WTC11 (cell line): ENCODE measurements around the gene OR4D1.

Experiments used
- CREB1 ChIP-seq: sonication (generic); formaldehyde crosslinking; IDR thresholded peaks from 2 replicates; pipeline ENCODE4 v1.8.0; 2023; ENCODE audit warnings: mild to moderate bottlenecking, missing genetic modification reagents
- FOXJ3 ChIP-seq: sonication (generic); formaldehyde crosslinking; IDR thresholded peaks from 2 replicates; pipeline ENCODE4 v1.9.0; 2021; ENCODE audit warnings: missing genetic modification reagents, mild to moderate bottlenecking, borderline replicate concordance
- JUN ChIP-seq: sonication (generic); formaldehyde crosslinking; IDR thresholded peaks from 2 replicates; pipeline ENCODE4 v1.8.0; 2023; ENCODE audit warnings: mild to moderate bottlenecking, missing genetic modification reagents
- RELA ChIP-seq: sonication (generic); formaldehyde crosslinking; IDR thresholded peaks from 2 replicates; pipeline ENCODE4 v1.8.1; 2022; ENCODE audit warnings: missing genetic modification reagents, mild to moderate bottlenecking, borderline replicate concordance
- SOX15 ChIP-seq: fragments of 250-450 bp; sonication (Bioruptor Pico); IDR thresholded peaks from 2 replicates; pipeline ENCODE4 v1.9.0; 2021; ENCODE audit warnings: mild to moderate bottlenecking
- ZNF138 ChIP-seq: sonication (generic); formaldehyde crosslinking; conservative IDR thresholded peaks from 2 replicates; pipeline ENCODE4 v1.8.1; 2022; ENCODE audit warnings: mild to moderate bottlenecking, moderate library complexity, missing genetic modification reagents
- TF ChIP-seq, protein P1 (sequence below): fragments of 200-600 bp; IDR thresholded peaks from 2 replicates; pipeline ENCODE4 v1.8.0; 2022; ENCODE audit warnings: antibody characterized with exemption
- TF ChIP-seq, protein P2 (sequence below): sonication (generic); formaldehyde crosslinking; IDR thresholded peaks from 2 replicates; pipeline ENCODE4 v1.8.1; 2022; ENCODE audit warnings: mild to moderate bottlenecking, missing genetic modification reagents, moderate library complexity, borderline replicate concordance
- TF ChIP-seq, protein P3 (sequence below): sonication (generic); formaldehyde crosslinking; IDR thresholded peaks from 2 replicates; pipeline ENCODE4 v1.8.1; 2023; ENCODE audit warnings: mild to moderate bottlenecking, missing genetic modification reagents, moderate library complexity
- TF ChIP-seq, protein P4 (sequence below): sonication (generic); formaldehyde crosslinking; IDR thresholded peaks from 2 replicates; pipeline ENCODE4 v1.8.1; 2022; ENCODE audit warnings: low read depth, mild to moderate bottlenecking, moderate library complexity, missing genetic modification reagents, borderline replicate concordance
- TF ChIP-seq, protein P5 (sequence below): sonication (generic); formaldehyde crosslinking; IDR thresholded peaks from 2 replicates; pipeline ENCODE4 v1.8.0; 2022; ENCODE audit warnings: missing genetic modification reagents
- TF ChIP-seq, protein P6 (sequence below): sonication (generic); formaldehyde crosslinking; conservative IDR thresholded peaks from 2 replicates; pipeline ENCODE4 v1.8.1; 2023; ENCODE audit warnings: mild to moderate bottlenecking, low read depth, missing genetic modification reagents, moderate library complexity
- TF ChIP-seq, protein P7 (sequence below): sonication (generic); formaldehyde crosslinking; IDR thresholded peaks from 2 replicates; pipeline ENCODE4 v1.8.0; 2023; ENCODE audit warnings: mild to moderate bottlenecking, missing genetic modification reagents
- TF ChIP-seq, protein P8 (sequence below): sonication (generic); formaldehyde crosslinking; IDR thresholded peaks from 2 replicates; pipeline ENCODE4 v1.8.1; 2023; ENCODE audit warnings: mild to moderate bottlenecking, missing genetic modification reagents, borderline replicate concordance

DNA sequence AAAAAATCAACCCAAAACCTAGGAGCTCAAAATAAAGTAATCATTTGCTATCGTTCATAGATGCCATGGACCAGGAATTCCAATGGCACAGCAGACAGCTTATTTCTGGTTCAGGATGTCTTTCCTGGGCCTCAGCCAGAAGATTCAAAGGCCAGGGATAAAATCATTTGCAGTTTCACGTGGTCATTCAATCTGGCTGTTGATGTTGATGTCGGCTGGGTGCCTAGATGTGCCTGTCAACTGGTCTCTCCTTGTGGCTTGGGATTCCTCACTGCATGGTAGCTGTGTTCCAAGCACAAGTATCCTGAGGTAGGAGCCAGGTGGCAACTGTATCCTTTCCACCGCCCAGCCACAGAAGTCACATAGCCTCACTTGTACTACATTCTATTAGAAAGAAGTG, 33.6 kb downstream of the OR4D1 start:
- TF ChIP-seq, protein P1, sequence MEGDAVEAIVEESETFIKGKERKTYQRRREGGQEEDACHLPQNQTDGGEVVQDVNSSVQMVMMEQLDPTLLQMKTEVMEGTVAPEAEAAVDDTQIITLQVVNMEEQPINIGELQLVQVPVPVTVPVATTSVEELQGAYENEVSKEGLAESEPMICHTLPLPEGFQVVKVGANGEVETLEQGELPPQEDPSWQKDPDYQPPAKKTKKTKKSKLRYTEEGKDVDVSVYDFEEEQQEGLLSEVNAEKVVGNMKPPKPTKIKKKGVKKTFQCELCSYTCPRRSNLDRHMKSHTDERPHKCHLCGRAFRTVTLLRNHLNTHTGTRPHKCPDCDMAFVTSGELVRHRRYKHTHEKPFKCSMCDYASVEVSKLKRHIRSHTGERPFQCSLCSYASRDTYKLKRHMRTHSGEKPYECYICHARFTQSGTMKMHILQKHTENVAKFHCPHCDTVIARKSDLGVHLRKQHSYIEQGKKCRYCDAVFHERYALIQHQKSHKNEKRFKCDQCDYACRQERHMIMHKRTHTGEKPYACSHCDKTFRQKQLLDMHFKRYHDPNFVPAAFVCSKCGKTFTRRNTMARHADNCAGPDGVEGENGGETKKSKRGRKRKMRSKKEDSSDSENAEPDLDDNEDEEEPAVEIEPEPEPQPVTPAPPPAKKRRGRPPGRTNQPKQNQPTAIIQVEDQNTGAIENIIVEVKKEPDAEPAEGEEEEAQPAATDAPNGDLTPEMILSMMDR = no peak
- TF ChIP-seq RELA (no peak), JUN (CRISPR knock-in tag) (no peak), CREB1 (no peak), SOX15 (CRISPR knock-in tag) (no peak), ZNF138 (CRISPR knock-in tag) (no peak), FOXJ3 (no peak)
- TF ChIP-seq, protein P2, sequence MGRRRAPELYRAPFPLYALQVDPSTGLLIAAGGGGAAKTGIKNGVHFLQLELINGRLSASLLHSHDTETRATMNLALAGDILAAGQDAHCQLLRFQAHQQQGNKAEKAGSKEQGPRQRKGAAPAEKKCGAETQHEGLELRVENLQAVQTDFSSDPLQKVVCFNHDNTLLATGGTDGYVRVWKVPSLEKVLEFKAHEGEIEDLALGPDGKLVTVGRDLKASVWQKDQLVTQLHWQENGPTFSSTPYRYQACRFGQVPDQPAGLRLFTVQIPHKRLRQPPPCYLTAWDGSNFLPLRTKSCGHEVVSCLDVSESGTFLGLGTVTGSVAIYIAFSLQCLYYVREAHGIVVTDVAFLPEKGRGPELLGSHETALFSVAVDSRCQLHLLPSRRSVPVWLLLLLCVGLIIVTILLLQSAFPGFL (CRISPR knock-in tag) = no peak
- TF ChIP-seq, protein P3, sequence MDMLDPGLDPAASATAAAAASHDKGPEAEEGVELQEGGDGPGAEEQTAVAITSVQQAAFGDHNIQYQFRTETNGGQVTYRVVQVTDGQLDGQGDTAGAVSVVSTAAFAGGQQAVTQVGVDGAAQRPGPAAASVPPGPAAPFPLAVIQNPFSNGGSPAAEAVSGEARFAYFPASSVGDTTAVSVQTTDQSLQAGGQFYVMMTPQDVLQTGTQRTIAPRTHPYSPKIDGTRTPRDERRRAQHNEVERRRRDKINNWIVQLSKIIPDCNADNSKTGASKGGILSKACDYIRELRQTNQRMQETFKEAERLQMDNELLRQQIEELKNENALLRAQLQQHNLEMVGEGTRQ (CRISPR knock-in tag) = no peak
- TF ChIP-seq, protein P4, sequence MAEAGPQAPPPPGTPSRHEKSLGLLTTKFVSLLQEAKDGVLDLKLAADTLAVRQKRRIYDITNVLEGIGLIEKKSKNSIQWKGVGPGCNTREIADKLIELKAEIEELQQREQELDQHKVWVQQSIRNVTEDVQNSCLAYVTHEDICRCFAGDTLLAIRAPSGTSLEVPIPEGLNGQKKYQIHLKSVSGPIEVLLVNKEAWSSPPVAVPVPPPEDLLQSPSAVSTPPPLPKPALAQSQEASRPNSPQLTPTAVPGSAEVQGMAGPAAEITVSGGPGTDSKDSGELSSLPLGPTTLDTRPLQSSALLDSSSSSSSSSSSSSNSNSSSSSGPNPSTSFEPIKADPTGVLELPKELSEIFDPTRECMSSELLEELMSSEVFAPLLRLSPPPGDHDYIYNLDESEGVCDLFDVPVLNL (CRISPR knock-in tag) = no peak
- TF ChIP-seq, protein P5, sequence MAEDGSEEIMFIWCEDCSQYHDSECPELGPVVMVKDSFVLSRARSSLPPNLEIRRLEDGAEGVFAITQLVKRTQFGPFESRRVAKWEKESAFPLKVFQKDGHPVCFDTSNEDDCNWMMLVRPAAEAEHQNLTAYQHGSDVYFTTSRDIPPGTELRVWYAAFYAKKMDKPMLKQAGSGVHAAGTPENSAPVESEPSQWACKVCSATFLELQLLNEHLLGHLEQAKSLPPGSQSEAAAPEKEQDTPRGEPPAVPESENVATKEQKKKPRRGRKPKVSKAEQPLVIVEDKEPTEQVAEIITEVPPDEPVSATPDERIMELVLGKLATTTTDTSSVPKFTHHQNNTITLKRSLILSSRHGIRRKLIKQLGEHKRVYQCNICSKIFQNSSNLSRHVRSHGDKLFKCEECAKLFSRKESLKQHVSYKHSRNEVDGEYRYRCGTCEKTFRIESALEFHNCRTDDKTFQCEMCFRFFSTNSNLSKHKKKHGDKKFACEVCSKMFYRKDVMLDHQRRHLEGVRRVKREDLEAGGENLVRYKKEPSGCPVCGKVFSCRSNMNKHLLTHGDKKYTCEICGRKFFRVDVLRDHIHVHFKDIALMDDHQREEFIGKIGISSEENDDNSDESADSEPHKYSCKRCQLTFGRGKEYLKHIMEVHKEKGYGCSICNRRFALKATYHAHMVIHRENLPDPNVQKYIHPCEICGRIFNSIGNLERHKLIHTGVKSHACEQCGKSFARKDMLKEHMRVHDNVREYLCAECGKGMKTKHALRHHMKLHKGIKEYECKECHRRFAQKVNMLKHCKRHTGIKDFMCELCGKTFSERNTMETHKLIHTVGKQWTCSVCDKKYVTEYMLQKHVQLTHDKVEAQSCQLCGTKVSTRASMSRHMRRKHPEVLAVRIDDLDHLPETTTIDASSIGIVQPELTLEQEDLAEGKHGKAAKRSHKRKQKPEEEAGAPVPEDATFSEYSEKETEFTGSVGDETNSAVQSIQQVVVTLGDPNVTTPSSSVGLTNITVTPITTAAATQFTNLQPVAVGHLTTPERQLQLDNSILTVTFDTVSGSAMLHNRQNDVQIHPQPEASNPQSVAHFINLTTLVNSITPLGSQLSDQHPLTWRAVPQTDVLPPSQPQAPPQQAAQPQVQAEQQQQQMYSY (CRISPR knock-in tag) = no peak
- TF ChIP-seq, protein P6, sequence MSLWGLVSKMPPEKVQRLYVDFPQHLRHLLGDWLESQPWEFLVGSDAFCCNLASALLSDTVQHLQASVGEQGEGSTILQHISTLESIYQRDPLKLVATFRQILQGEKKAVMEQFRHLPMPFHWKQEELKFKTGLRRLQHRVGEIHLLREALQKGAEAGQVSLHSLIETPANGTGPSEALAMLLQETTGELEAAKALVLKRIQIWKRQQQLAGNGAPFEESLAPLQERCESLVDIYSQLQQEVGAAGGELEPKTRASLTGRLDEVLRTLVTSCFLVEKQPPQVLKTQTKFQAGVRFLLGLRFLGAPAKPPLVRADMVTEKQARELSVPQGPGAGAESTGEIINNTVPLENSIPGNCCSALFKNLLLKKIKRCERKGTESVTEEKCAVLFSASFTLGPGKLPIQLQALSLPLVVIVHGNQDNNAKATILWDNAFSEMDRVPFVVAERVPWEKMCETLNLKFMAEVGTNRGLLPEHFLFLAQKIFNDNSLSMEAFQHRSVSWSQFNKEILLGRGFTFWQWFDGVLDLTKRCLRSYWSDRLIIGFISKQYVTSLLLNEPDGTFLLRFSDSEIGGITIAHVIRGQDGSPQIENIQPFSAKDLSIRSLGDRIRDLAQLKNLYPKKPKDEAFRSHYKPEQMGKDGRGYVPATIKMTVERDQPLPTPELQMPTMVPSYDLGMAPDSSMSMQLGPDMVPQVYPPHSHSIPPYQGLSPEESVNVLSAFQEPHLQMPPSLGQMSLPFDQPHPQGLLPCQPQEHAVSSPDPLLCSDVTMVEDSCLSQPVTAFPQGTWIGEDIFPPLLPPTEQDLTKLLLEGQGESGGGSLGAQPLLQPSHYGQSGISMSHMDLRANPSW (CRISPR knock-in tag) = no peak
- TF ChIP-seq, protein P7, sequence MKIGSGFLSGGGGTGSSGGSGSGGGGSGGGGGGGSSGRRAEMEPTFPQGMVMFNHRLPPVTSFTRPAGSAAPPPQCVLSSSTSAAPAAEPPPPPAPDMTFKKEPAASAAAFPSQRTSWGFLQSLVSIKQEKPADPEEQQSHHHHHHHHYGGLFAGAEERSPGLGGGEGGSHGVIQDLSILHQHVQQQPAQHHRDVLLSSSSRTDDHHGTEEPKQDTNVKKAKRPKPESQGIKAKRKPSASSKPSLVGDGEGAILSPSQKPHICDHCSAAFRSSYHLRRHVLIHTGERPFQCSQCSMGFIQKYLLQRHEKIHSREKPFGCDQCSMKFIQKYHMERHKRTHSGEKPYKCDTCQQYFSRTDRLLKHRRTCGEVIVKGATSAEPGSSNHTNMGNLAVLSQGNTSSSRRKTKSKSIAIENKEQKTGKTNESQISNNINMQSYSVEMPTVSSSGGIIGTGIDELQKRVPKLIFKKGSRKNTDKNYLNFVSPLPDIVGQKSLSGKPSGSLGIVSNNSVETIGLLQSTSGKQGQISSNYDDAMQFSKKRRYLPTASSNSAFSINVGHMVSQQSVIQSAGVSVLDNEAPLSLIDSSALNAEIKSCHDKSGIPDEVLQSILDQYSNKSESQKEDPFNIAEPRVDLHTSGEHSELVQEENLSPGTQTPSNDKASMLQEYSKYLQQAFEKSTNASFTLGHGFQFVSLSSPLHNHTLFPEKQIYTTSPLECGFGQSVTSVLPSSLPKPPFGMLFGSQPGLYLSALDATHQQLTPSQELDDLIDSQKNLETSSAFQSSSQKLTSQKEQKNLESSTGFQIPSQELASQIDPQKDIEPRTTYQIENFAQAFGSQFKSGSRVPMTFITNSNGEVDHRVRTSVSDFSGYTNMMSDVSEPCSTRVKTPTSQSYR = no peak
- TF ChIP-seq, protein P8, sequence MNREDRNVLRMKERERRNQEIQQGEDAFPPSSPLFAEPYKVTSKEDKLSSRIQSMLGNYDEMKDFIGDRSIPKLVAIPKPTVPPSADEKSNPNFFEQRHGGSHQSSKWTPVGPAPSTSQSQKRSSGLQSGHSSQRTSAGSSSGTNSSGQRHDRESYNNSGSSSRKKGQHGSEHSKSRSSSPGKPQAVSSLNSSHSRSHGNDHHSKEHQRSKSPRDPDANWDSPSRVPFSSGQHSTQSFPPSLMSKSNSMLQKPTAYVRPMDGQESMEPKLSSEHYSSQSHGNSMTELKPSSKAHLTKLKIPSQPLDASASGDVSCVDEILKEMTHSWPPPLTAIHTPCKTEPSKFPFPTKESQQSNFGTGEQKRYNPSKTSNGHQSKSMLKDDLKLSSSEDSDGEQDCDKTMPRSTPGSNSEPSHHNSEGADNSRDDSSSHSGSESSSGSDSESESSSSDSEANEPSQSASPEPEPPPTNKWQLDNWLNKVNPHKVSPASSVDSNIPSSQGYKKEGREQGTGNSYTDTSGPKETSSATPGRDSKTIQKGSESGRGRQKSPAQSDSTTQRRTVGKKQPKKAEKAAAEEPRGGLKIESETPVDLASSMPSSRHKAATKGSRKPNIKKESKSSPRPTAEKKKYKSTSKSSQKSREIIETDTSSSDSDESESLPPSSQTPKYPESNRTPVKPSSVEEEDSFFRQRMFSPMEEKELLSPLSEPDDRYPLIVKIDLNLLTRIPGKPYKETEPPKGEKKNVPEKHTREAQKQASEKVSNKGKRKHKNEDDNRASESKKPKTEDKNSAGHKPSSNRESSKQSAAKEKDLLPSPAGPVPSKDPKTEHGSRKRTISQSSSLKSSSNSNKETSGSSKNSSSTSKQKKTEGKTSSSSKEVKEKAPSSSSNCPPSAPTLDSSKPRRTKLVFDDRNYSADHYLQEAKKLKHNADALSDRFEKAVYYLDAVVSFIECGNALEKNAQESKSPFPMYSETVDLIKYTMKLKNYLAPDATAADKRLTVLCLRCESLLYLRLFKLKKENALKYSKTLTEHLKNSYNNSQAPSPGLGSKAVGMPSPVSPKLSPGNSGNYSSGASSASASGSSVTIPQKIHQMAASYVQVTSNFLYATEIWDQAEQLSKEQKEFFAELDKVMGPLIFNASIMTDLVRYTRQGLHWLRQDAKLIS (CRISPR knock-in tag) = no peak
